H9 (cell line): ENCODE results near the gene PPM1M. TPM values are rescaled to one million over a fixed set of nuclear protein-coding genes. Genes with fewer than 3 reads are reported as not detected.

ENCODE experiments used
- DNase-seq: peaks from one replicate; pipeline ENCODE4 v3.0.0-alpha.2; 2017
- H2AFZ ChIP-seq: one replicate; pipeline ENCODE4 v1.6.1; 2013; ENCODE audit warnings: mild to moderate bottlenecking, low read length, control low read depth, moderate library complexity
- H2AK5ac ChIP-seq: 2 replicates; pipeline ENCODE4 v1.6.1; 2013; ENCODE audit warnings: low read length, control low read depth, mixed read lengths; ENCODE audit not compliant: insufficient read length
- H2BK120ac ChIP-seq: one replicate; pipeline ENCODE4 v1.6.1; 2013; ENCODE audit warnings: low read depth, mild to moderate bottlenecking, low read length, control low read depth, inconsistent platforms; ENCODE audit not compliant: poor library complexity, severe bottlenecking
- H2BK12ac ChIP-seq: 2 replicates; pipeline ENCODE4 v1.6.1; 2013; ENCODE audit warnings: low read length, control low read depth, mixed read lengths, low read depth; ENCODE audit not compliant: insufficient read length
- H2BK15ac ChIP-seq: 2 replicates; pipeline ENCODE4 v1.6.1; 2013; ENCODE audit warnings: low read depth, low read length, control low read depth
- H2BK20ac ChIP-seq: one replicate; pipeline ENCODE4 v1.6.1; 2013; ENCODE audit warnings: low read depth, mild to moderate bottlenecking, low read length, control low read depth, inconsistent platforms; ENCODE audit not compliant: poor library complexity, severe bottlenecking
- H2BK5ac ChIP-seq: 2 replicates; pipeline ENCODE4 v1.6.1; 2013; ENCODE audit warnings: low read length, control low read depth, mixed read lengths; ENCODE audit not compliant: insufficient read length
- H3K14ac ChIP-seq: 2 replicates; pipeline ENCODE4 v1.6.1; 2013; ENCODE audit warnings: low read length, control low read depth; ENCODE audit not compliant: insufficient read depth
- H3K18ac ChIP-seq: 2 replicates; pipeline ENCODE4 v1.6.1; 2013; ENCODE audit warnings: low read depth, mild to moderate bottlenecking, mixed read lengths, low read length, control low read depth; ENCODE audit not compliant: insufficient read length
- H3K23ac ChIP-seq: 2 replicates; pipeline ENCODE4 v1.6.1; 2013; ENCODE audit warnings: low read length, control low read depth, mixed read lengths, low read depth; ENCODE audit not compliant: insufficient read length
- H3K23me2 ChIP-seq: 2 replicates; pipeline ENCODE4 v1.6.1; 2013; ENCODE audit warnings: low read depth, mild to moderate bottlenecking, mixed read lengths, low read length, control low read depth; ENCODE audit not compliant: insufficient read length, poor library complexity, severe bottlenecking
- H3K27ac ChIP-seq: 2 replicates; pipeline ENCODE4 v1.5.1; 2013; ENCODE audit warnings: low read length, control low read depth, mixed read lengths, low read depth; ENCODE audit not compliant: insufficient read length
- H3K27me3 ChIP-seq: 2 replicates; pipeline ENCODE4 v1.6.1; 2013; ENCODE audit warnings: low read length, control low read depth, inconsistent platforms; ENCODE audit not compliant: insufficient read depth
- H3K4ac ChIP-seq: 2 replicates; pipeline ENCODE4 v1.6.1; 2013; ENCODE audit warnings: low read depth, mild to moderate bottlenecking, control low read depth, inconsistent platforms, low read length, moderate library complexity
- H3K4me1 ChIP-seq: 2 replicates; pipeline ENCODE4 v1.6.1; 2013; ENCODE audit warnings: low read length, control low read depth, inconsistent platforms; ENCODE audit not compliant: insufficient read depth
- H3K4me2 ChIP-seq: 2 replicates; pipeline ENCODE4 v1.6.1; 2013; ENCODE audit warnings: low read length, control low read depth, mixed read lengths; ENCODE audit not compliant: insufficient read length, insufficient read depth
- H3K56ac ChIP-seq: 2 replicates; pipeline ENCODE4 v1.6.1; 2013; ENCODE audit warnings: low read depth, mild to moderate bottlenecking, mixed read lengths, low read length, control low read depth; ENCODE audit not compliant: insufficient read length
- H3K79me1 ChIP-seq: 2 replicates; pipeline ENCODE4 v1.6.1; 2013; ENCODE audit warnings: low read depth, mild to moderate bottlenecking, moderate library complexity, low read length, control low read depth, inconsistent platforms; ENCODE audit not compliant: insufficient read depth, poor library complexity, severe bottlenecking
- H3K79me2 ChIP-seq: 2 replicates; pipeline ENCODE4 v1.6.1; 2013; ENCODE audit warnings: low read length, control low read depth, inconsistent platforms; ENCODE audit not compliant: insufficient read depth
- H3K9ac ChIP-seq: 2 replicates; pipeline ENCODE4 v1.6.1; 2013; ENCODE audit warnings: low read length, control low read depth, mixed read lengths; ENCODE audit not compliant: insufficient read length; ENCODE audit errors: extremely low read depth
- H3K9me3 ChIP-seq: one replicate; pipeline ENCODE4 v1.6.1; 2013; ENCODE audit warnings: low read depth, low read length, inconsistent platforms; ENCODE audit not compliant: control insufficient read depth
- H3T11ph ChIP-seq: one replicate; pipeline ENCODE4 v1.6.1; 2013; ENCODE audit warnings: mild to moderate bottlenecking, low read length, control low read depth, inconsistent platforms
- H4K20me1 ChIP-seq: one replicate; pipeline ENCODE4 v1.6.1; 2013; ENCODE audit not compliant: control insufficient read depth, insufficient read length, insufficient read depth
- H4K5ac ChIP-seq: 2 replicates; pipeline ENCODE4 v1.6.1; 2013; ENCODE audit warnings: low read depth, mild to moderate bottlenecking, mixed read lengths, low read length, control low read depth; ENCODE audit not compliant: insufficient read length
- H4K8ac ChIP-seq: replicated peaks from 2 replicates; pipeline ENCODE4 v1.6.1; 2013; ENCODE audit warnings: low read length, control low read depth, mixed read lengths, low read depth; ENCODE audit not compliant: insufficient read length
- H4K91ac ChIP-seq: 2 replicates; pipeline ENCODE4 v1.6.1; 2013; ENCODE audit warnings: low read depth, mild to moderate bottlenecking, moderate library complexity, mixed read lengths, low read length, control low read depth; ENCODE audit not compliant: insufficient read length
- H3K27ac Mint-ChIP-seq, 3 experiments: 2 replicates in 2 of 3; 3 replicates in 1 of 3; pipeline ENCODE4 v1.8.0; 2020 to 2021; ENCODE audit warnings: mixed read lengths in 3 of 3, mild to moderate bottlenecking in 1 of 3, moderate library complexity in 1 of 3
- H3K27me3 Mint-ChIP-seq: 2 replicates; pipeline ENCODE4 v1.8.0; 2021; ENCODE audit warnings: low read depth, mild to moderate bottlenecking, moderate library complexity, mixed read lengths
- H3K36me3 Mint-ChIP-seq, 3 experiments: 2 replicates in 2 of 3; 3 replicates in 1 of 3; pipeline ENCODE4 v1.8.0; 2020 to 2021; ENCODE audit warnings: low read depth in 3 of 3, mixed read lengths in 3 of 3; ENCODE audit not compliant: insufficient read depth in 1 of 3
- H3K4me1 Mint-ChIP-seq, 2 experiments: 2 replicates each; pipeline ENCODE4 v1.8.0; 2020; ENCODE audit warnings: mixed read lengths in 2 of 2
- H3K4me3 Mint-ChIP-seq, 2 experiments: 2 replicates in 1 of 2; 3 replicates in 1 of 2; pipeline ENCODE4 v1.8.0; 2020 to 2021; ENCODE audit warnings: mild to moderate bottlenecking in 2 of 2, mixed read lengths in 2 of 2, moderate library complexity in 1 of 2
- H3K9me3 Mint-ChIP-seq, 2 experiments: 2 replicates in 1 of 2; 3 replicates in 1 of 2; pipeline ENCODE4 v1.8.0; 2020; ENCODE audit warnings: mild to moderate bottlenecking in 2 of 2, mixed read lengths in 2 of 2, moderate library complexity in 1 of 2
- CTCF ChIP-seq: fragments of 200-600 bp; sonication (generic); conservative IDR thresholded peaks from 3 replicates; pipeline ENCODE4 v1.8.0; 2021; ENCODE audit warnings: antibody characterized with exemption, mild to moderate bottlenecking
- WGBS: extraction: QIAGEN DNeasy Blood & Tissue Kit; methylation state at CpG from one replicate; pipeline ENCODE4 v1.1.7; 2013; ENCODE audit warnings: missing lambda C conversion rate, low lambda C conversion rate, mixed read lengths; ENCODE audit not compliant: insufficient read length; ENCODE audit errors: extremely low coverage; 5-methylcytosine and 5-hydroxymethylcytosine counted together
- total RNA-seq: library from RNA; stranded (reverse); gene quantifications from 2 replicates; pipeline ENCODE4 v1.2.1, GENCODE V29; 2021

The PPM1M gene
- total RNA-seq, 1 experiment from 2014 or later: 7.4 TPM

GRCh38 chr3:52246728-52247408 is 1.3 kb downstream of the PPM1M start:
- no CpG with 5 or more reads among the region's 14 CpGs for WGBS
- no peak overlapping the region for H4K8ac ChIP-seq
- peaks cover 3% of the 10 kb centered on the region for H3K23me2 ChIP-seq
- H3K4ac ChIP-seq: no peak overlapping the region
- H2BK120ac ChIP-seq: no peak overlapping the region
- Mint-ChIP-seq H3K4me1 (peaks cover 0 to 10% of the 10 kb centered on the region in 2 experiments; a peak in 3 of 4 replicates), H3K4me3 (peak overlapping the region; percentile 62 to 77), H3K9me3 (peaks cover 0 to 5% of the 10 kb centered on the region in 2 experiments; a peak in 2 of 5 replicates), H3K27ac (no peak overlapping the region), H3K36me3 (peaks cover under 1 to 35% (median 2%) of the 10 kb centered on the region in 3 experiments; a peak in 4 of 7 replicates), H3K27me3 (peaks cover 46% of the 10 kb centered on the region)
- no peak overlapping the region for H2AK5ac ChIP-seq
- H3K79me2 ChIP-seq: no peaks in the 10 kb centered on the region
- no peak overlapping the region for H3K9ac ChIP-seq
- no peaks in the 10 kb centered on the region for H4K20me1 ChIP-seq
- H4K5ac ChIP-seq: no peak overlapping the region
- DNase-seq: peak; percentile 28
- H3K27ac ChIP-seq: no peak overlapping the region
- H4K91ac ChIP-seq: no peak overlapping the region
- H2BK15ac ChIP-seq: no peak overlapping the region
- no peak overlapping the region for H3T11ph ChIP-seq
- no peak overlapping the region for H3K18ac ChIP-seq
- no peaks in the 10 kb centered on the region for H3K79me1 ChIP-seq
- H2BK12ac ChIP-seq: no peak overlapping the region
- no peak overlapping the region for H2AFZ ChIP-seq
- no peak overlapping the region for H2BK20ac ChIP-seq
- H3K4me1 ChIP-seq: no peaks in the 10 kb centered on the region
- H3K14ac ChIP-seq: no peak overlapping the region
- peak overlapping the region; percentile 59 for H3K4me2 ChIP-seq
- TF ChIP-seq CTCF: no peak
- H2BK5ac ChIP-seq: no peak overlapping the region
- no peak overlapping the region for H3K56ac ChIP-seq
- no peaks in the 10 kb centered on the region for H3K9me3 ChIP-seq
- H3K23ac ChIP-seq: no peak overlapping the region
- H3K27me3 ChIP-seq: peaks cover 14% of the 10 kb centered on the region; the same call in 1 of the 2 replicates
